Liver (tissue), 3 donors: ENCODE results near the gene NCOA3.

Experiments
- CTCF ChIP-seq: fragments of 150-350 bp; IDR thresholded peaks from 2 replicates; pipeline ENCODE4 v1.5.1; 2017; ENCODE audit warnings: improper control_type of control experiment, low read depth, low read length; ENCODE audit not compliant: missing input control
- FOXA1 ChIP-seq: IDR thresholded peaks from 2 replicates; pipeline ENCODE4 v1.6.1; 2016; ENCODE audit warnings: antibody characterized with exemption
- NR2F2 ChIP-seq: IDR thresholded peaks from 2 replicates; pipeline ENCODE4 v1.6.1; 2016; ENCODE audit warnings: antibody characterized with exemption
- SP1 ChIP-seq: IDR thresholded peaks from 2 replicates; pipeline ENCODE4 v1.6.1; 2018; ENCODE audit warnings: antibody characterized with exemption, mild to moderate bottlenecking
- YY1 ChIP-seq: IDR thresholded peaks from 2 replicates; pipeline ENCODE4 v1.6.1; 2016; ENCODE audit warnings: antibody characterized with exemption, mild to moderate bottlenecking
- ZBTB33 ChIP-seq: IDR thresholded peaks from 2 replicates; pipeline ENCODE4 v1.6.1; 2016; ENCODE audit warnings: antibody characterized with exemption
- TF ChIP-seq, protein P1 (sequence below): IDR thresholded peaks from 2 replicates; pipeline ENCODE4 v1.6.1; 2016; ENCODE audit warnings: antibody characterized with exemption, mild to moderate bottlenecking
- TF ChIP-seq, protein P2 (sequence below): IDR thresholded peaks from 2 replicates; pipeline ENCODE4 v1.6.1; 2016; ENCODE audit warnings: antibody characterized with exemption
- donor health status: healthy.
- donor health status: healthy.

GRCh38 chr20:47653869-47654268, 152.2 kb downstream of the NCOA3 start:
- TF ChIP-seq SP1 (no peak), CTCF (no peak), FOXA1 (no peak), YY1 (no peak), ZBTB33 (no peak), NR2F2 (no peak)
- TF ChIP-seq, protein P1, sequence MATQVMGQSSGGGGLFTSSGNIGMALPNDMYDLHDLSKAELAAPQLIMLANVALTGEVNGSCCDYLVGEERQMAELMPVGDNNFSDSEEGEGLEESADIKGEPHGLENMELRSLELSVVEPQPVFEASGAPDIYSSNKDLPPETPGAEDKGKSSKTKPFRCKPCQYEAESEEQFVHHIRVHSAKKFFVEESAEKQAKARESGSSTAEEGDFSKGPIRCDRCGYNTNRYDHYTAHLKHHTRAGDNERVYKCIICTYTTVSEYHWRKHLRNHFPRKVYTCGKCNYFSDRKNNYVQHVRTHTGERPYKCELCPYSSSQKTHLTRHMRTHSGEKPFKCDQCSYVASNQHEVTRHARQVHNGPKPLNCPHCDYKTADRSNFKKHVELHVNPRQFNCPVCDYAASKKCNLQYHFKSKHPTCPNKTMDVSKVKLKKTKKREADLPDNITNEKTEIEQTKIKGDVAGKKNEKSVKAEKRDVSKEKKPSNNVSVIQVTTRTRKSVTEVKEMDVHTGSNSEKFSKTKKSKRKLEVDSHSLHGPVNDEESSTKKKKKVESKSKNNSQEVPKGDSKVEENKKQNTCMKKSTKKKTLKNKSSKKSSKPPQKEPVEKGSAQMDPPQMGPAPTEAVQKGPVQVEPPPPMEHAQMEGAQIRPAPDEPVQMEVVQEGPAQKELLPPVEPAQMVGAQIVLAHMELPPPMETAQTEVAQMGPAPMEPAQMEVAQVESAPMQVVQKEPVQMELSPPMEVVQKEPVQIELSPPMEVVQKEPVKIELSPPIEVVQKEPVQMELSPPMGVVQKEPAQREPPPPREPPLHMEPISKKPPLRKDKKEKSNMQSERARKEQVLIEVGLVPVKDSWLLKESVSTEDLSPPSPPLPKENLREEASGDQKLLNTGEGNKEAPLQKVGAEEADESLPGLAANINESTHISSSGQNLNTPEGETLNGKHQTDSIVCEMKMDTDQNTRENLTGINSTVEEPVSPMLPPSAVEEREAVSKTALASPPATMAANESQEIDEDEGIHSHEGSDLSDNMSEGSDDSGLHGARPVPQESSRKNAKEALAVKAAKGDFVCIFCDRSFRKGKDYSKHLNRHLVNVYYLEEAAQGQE, result no peak
- TF ChIP-seq, protein P2, sequence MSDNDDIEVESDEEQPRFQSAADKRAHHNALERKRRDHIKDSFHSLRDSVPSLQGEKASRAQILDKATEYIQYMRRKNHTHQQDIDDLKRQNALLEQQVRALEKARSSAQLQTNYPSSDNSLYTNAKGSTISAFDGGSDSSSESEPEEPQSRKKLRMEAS, result no peak
